ENCODE measurements around the gene CREB3L1. TPM values are rescaled to one million over a fixed set of nuclear protein-coding genes. Genes with fewer than 3 reads are reported as not detected.

Gene CREB3L1
- total and polyA plus RNA-seq, 2 of the 13 experiments (the other 11 are each of a cell fraction or from before 2014, with no cell fraction given): not detected

GRCh38 chr11:46247659-46248058, 29.8 kb upstream of the CREB3L1 start (continued):
- no peak for TF ChIP-seq SNAPC5 (CRISPR knock-in tag; IDR thresholded peaks at IDR 0.05; ENCODE audit: borderline replicate concordance)
- TF ChIP-seq ZNF747 (CRISPR knock-in tag; IDR thresholded peaks at IDR 0.05; ENCODE audit: borderline replicate concordance): no peak
- no peak for TF ChIP-seq ZNF557 (CRISPR knock-in tag; IDR thresholded peaks at IDR 0.05)
- no peak for TF ChIP-seq TMF1 (CRISPR knock-in tag; IDR thresholded peaks at IDR 0.05; ENCODE audit: low read depth)
- TF ChIP-seq SMYD3 (CRISPR knock-in tag; IDR thresholded peaks at IDR 0.05): no peak
- TF ChIP-seq BRD4 (CRISPR knock-in tag; IDR thresholded peaks at IDR 0.05): no peak
- TF ChIP-seq ZNF75D (CRISPR knock-in tag; IDR thresholded peaks at IDR 0.05; ENCODE audit: borderline replicate concordance): no peak
- no peak for TF ChIP-seq PPARG (CRISPR knock-in tag; conservative IDR thresholded peaks at IDR 0.05)
- peak; percentile 45; the same call in 1 of the 2 replicates for TF ChIP-seq THAP11 (CRISPR knock-in tag; IDR thresholded peaks at IDR 0.05)
- TF ChIP-seq HNF4G (IDR thresholded peaks at IDR 0.05; ENCODE audit: borderline replicate concordance, low read depth, low read length): no peak
- no peak for TF ChIP-seq HNF4G (CRISPR knock-in tag; IDR thresholded peaks at IDR 0.05; ENCODE audit: borderline replicate concordance, low read depth)
- no peak for TF ChIP-seq ZNF205 (CRISPR knock-in tag; IDR thresholded peaks at IDR 0.05)
- no peak for TF ChIP-seq MED1 (CRISPR knock-in tag; IDR thresholded peaks at IDR 0.05)
- no peak for TF ChIP-seq E2F5 (CRISPR knock-in tag; conservative IDR thresholded peaks at IDR 0.05)
- no peak for TF ChIP-seq HHEX (CRISPR knock-in tag; IDR thresholded peaks at IDR 0.05)
- no peak for TF ChIP-seq FUBP1 (CRISPR knock-in tag; IDR thresholded peaks at IDR 0.05; ENCODE audit: borderline replicate concordance)
- TF ChIP-seq RAD21 (CRISPR knock-in tag; IDR thresholded peaks at IDR 0.05): peak; percentile 80
- 0 out of 2 replicates have a peak, but pooled peaks have one; percentile 25 for TF ChIP-seq FOSL2 (CRISPR knock-in tag; IDR thresholded peaks at IDR 0.05)
- no peak for TF ChIP-seq HNRNPLL (IDR thresholded peaks at IDR 0.05; ENCODE audit: low read depth, low read length, poor library complexity, severe bottlenecking)
- TF ChIP-seq, protein P1, sequence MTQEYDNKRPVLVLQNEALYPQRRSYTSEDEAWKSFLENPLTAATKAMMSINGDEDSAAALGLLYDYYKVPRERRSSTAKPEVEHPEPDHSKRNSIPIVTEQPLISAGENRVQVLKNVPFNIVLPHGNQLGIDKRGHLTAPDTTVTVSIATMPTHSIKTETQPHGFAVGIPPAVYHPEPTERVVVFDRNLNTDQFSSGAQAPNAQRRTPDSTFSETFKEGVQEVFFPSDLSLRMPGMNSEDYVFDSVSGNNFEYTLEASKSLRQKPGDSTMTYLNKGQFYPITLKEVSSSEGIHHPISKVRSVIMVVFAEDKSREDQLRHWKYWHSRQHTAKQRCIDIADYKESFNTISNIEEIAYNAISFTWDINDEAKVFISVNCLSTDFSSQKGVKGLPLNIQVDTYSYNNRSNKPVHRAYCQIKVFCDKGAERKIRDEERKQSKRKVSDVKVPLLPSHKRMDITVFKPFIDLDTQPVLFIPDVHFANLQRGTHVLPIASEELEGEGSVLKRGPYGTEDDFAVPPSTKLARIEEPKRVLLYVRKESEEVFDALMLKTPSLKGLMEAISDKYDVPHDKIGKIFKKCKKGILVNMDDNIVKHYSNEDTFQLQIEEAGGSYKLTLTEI (CRISPR knock-in tag; conservative IDR thresholded peaks at IDR 0.05): no peak
- no peak for TF ChIP-seq EED (CRISPR knock-in tag; IDR thresholded peaks at IDR 0.05)
- TF ChIP-seq, protein P2, sequence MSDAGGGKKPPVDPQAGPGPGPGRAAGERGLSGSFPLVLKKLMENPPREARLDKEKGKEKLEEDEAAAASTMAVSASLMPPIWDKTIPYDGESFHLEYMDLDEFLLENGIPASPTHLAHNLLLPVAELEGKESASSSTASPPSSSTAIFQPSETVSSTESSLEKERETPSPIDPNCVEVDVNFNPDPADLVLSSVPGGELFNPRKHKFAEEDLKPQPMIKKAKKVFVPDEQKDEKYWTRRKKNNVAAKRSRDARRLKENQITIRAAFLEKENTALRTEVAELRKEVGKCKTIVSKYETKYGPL (CRISPR knock-in tag; IDR thresholded peaks at IDR 0.05): no peak
- TF ChIP-seq ZNF317 (CRISPR knock-in tag; IDR thresholded peaks at IDR 0.05): no peak
- no peak for TF ChIP-seq SOX6 (IDR thresholded peaks at IDR 0.05)
- 0 out of 2 replicates have a peak, but pooled peaks have one; percentile 8 for TF ChIP-seq SOX6 (CRISPR knock-in tag; IDR thresholded peaks at IDR 0.05)
- TF ChIP-seq HMG20B (CRISPR knock-in tag; conservative IDR thresholded peaks at IDR 0.05): no peak
- peak; percentile 78 for TF ChIP-seq CEBPG (CRISPR knock-in tag; IDR thresholded peaks at IDR 0.05)
